PC-9 (cell line): ENCODE measurements around the gene ADSS1. TPM values are rescaled to one million over a fixed set of nuclear protein-coding genes. Genes with fewer than 3 reads are reported as not detected.

Experiments
- BruUV-seq: library from RNA; stranded (reverse); fragments of 400-500 nt; replicated peaks from 2 replicates; lab custom pipeline; 2021; lab: Mats Ljungman, UMichigan
- CTCF ChIA-PET: fragments of 300-600 bp; sonication (Branson Sonifier 250); formaldehyde crosslinking; loops from one replicate; lab custom pipeline; 2022; ENCODE audit warnings: antibody characterized with exemption; lab: Charles Lee
- POLR2A ChIA-PET: fragments of 300-600 bp; sonication (Branson Sonifier 250); formaldehyde crosslinking; loops from one replicate; lab custom pipeline; 2022; ENCODE audit warnings: antibody characterized with exemption; ENCODE audit not compliant: unreplicated experiment; lab: Charles Lee
- DNase-seq, 2 experiments: peaks; one replicate each; pipeline versions ENCODE4 v3.0.0 to v3.0.0-alpha.2; 2015 to 2022; ENCODE audit warnings: mixed read lengths in 1 of 2
- H2AFZ ChIP-seq: fragments of 200-600 bp; sonication (generic); 2 replicates; pipeline ENCODE4 v1.8.1; 2017; ENCODE audit warnings: antibody characterized with exemption
- H3F3A ChIP-seq: fragments of 200-600 bp; sonication (generic); 2 replicates; pipeline ENCODE4 v1.8.1; 2017; ENCODE audit warnings: antibody characterized with exemption, mild to moderate bottlenecking, low read depth; ENCODE audit not compliant: insufficient read depth
- H3K27ac ChIP-seq: fragments of 200-600 bp; sonication (generic); 2 replicates; pipeline ENCODE4 v1.6.1; 2016; ENCODE audit warnings: mixed run types
- H3K27me3 ChIP-seq: fragments of 200-600 bp; sonication (generic); 2 replicates; pipeline ENCODE4 v1.6.1; 2016; ENCODE audit warnings: low read depth, mixed run types; ENCODE audit not compliant: insufficient read depth
- H3K36me3 ChIP-seq: fragments of 200-600 bp; sonication (generic); 2 replicates; pipeline ENCODE4 v1.6.1; 2016; ENCODE audit warnings: low read depth, mixed run types
- H3K4me1 ChIP-seq: fragments of 200-600 bp; sonication (generic); replicated peaks from 2 replicates; pipeline ENCODE4 v1.6.1; 2016; ENCODE audit warnings: mixed run types; ENCODE audit not compliant: insufficient read depth
- H3K4me2 ChIP-seq: fragments of 200-600 bp; sonication (generic); 2 replicates; pipeline ENCODE4 v1.6.1; 2017; ENCODE audit warnings: mixed run types
- H3K4me3 ChIP-seq: fragments of 200-600 bp; sonication (generic); 2 replicates; pipeline ENCODE4 v1.6.1; 2016; ENCODE audit warnings: mixed run types
- H3K79me2 ChIP-seq: fragments of 200-600 bp; sonication (generic); 2 replicates; pipeline ENCODE4 v1.6.1; 2017; ENCODE audit warnings: low read depth, mixed run types
- H3K9me2 ChIP-seq: fragments of 200-600 bp; sonication (generic); 2 replicates; pipeline ENCODE4 v1.8.1; 2017; ENCODE audit warnings: mild to moderate bottlenecking; ENCODE audit not compliant: insufficient read depth
- H3K9me3 ChIP-seq: fragments of 200-600 bp; sonication (generic); 2 replicates; pipeline ENCODE4 v1.8.1; 2016; ENCODE audit warnings: low read depth; ENCODE audit not compliant: insufficient read depth
- H4K20me1 ChIP-seq: fragments of 200-600 bp; sonication (generic); 2 replicates; pipeline ENCODE4 v1.8.1; 2017; ENCODE audit not compliant: insufficient read depth
- CTCF ChIP-seq: fragments of 200-600 bp; sonication (generic); conservative IDR thresholded peaks from 2 replicates; pipeline ENCODE4 v1.6.1; 2017; ENCODE audit warnings: mixed run types, antibody characterized with exemption, mild to moderate bottlenecking, moderate library complexity
- EZH2 ChIP-seq: fragments of 200-600 bp; sonication (generic); IDR thresholded peaks from 2 replicates; pipeline ENCODE4 v1.8.0; 2017; ENCODE audit warnings: antibody characterized with exemption, low read depth
- intact Hi-C: fragments of 100-400 bp; cut with micrococcal nuclease; formaldehyde crosslinking; loops from one replicate; pipeline ENCODE4 v1.10.0; 2022; ENCODE audit not compliant: unreplicated experiment
- total RNA-seq: library from RNA; stranded (reverse); gene quantifications from 2 replicates; pipeline ENCODE4 v1.2.3, GENCODE V29; 2021

Gene ADSS1
- total RNA-seq, 1 experiment from 2014 or later: 5.8 TPM

GRCh38 chr14:104700747-104701217, 23.2 kb upstream of the ADSS1 start:
- Histone ChIP-seq H3K4me1 (no peaks in the 10 kb centered on the region), H3K4me3 (no peak overlapping the region), H3K4me2 (no peak overlapping the region), H4K20me1 (peaks cover 28% of the 10 kb centered on the region), H3F3A (0 out of 2 replicates have a peak, but pooled peaks cover 4% of the 10 kb centered on the region), H3K27ac (no peak overlapping the region), H3K79me2 (no peaks in the 10 kb centered on the region), H3K27me3 (no peaks in the 10 kb centered on the region), H2AFZ (no peak overlapping the region), H3K9me2 (no peaks in the 10 kb centered on the region), H3K36me3 (peaks cover 3% of the 10 kb centered on the region; the same call in 1 of the 2 replicates), H3K9me3 (no peaks in the 10 kb centered on the region)
- no peak for DNase-seq
- TF ChIP-seq EZH2 (no peak), CTCF (no peak)
- intact Hi-C loops: no loop called here
- BruUV-seq: no TSS peak
- CTCF ChIA-PET: no interaction called here
- POLR2A ChIA-PET: no interaction called here

DNA sequence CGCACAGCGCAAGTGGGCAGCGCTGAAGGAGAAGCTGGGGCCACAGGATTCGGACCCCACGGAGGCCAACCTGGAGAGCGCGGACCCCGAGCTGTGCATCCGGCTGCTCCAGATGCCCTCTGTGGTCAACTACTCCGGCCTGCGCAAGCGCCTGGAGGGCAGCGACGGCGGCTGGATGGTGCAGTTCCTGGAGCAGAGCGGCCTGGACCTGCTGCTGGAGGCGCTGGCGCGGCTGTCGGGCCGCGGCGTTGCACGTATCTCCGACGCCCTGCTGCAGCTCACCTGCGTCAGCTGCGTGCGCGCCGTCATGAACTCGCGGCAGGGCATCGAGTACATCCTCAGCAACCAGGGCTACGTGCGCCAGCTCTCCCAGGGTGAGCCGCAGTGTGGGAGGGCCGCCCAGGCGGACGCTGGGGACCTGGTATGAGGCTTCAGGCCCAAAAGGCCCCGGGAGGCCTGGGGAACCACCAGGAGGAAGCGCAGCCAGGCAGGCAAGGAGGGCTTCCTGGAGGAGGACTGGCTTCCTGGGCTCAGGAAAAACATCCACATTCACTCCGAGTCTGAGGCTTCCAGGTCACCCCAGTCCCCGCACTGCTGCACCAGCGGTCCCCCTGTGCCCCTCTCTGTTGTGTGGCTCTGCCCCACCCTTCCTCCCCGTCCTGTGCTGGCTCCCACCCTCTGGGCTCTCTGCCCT, 22.5 kb upstream of the ADSS1 start:
- POLR2A ChIA-PET: no interaction called here
- H3K79me2 ChIP-seq: no peaks in the 10 kb centered on the region
- no peaks in the 10 kb centered on the region for H3K4me1 ChIP-seq
- no peak overlapping the region for H3K4me3 ChIP-seq
- H4K20me1 ChIP-seq: peaks cover 25% of the 10 kb centered on the region
- CTCF ChIA-PET: no interaction called here
- H3K4me2 ChIP-seq: no peak overlapping the region
- H3K27ac ChIP-seq: no peak overlapping the region
- peaks cover 3% of the 10 kb centered on the region; the same call in 1 of the 2 replicates for H3K36me3 ChIP-seq
- peaks cover 7% of the 10 kb centered on the region; the same call in 1 of the 2 replicates for H3F3A ChIP-seq
- BruUV-seq: no TSS peak
- H2AFZ ChIP-seq: no peak overlapping the region
- intact Hi-C loops: no loop called here
- no peaks in the 10 kb centered on the region for H3K27me3 ChIP-seq
- H3K9me3 ChIP-seq: no peaks in the 10 kb centered on the region
- no peak for DNase-seq
- no peaks in the 10 kb centered on the region for H3K9me2 ChIP-seq
- TF ChIP-seq CTCF (no peak), EZH2 (no peak)

GRCh38 chr14:104702106-104702505, 21.9 kb upstream of the ADSS1 start:
- Histone ChIP-seq H3K79me2 (no peaks in the 10 kb centered on the region), H3F3A (peaks cover 7% of the 10 kb centered on the region; the same call in 1 of the 2 replicates), H3K9me3 (no peaks in the 10 kb centered on the region), H3K4me1 (no peaks in the 10 kb centered on the region), H4K20me1 (peaks cover 25% of the 10 kb centered on the region), H3K36me3 (peaks cover 3% of the 10 kb centered on the region; the same call in 1 of the 2 replicates), H3K9me2 (no peaks in the 10 kb centered on the region), H2AFZ (no peak overlapping the region), H3K4me2 (no peak overlapping the region), H3K4me3 (no peak overlapping the region), H3K27ac (no peak overlapping the region), H3K27me3 (no peaks in the 10 kb centered on the region)
- no peak for DNase-seq
- CTCF ChIA-PET: no interaction called here
- POLR2A ChIA-PET: no interaction called here
- no peak for TF ChIP-seq EZH2
- TF ChIP-seq CTCF: no peak
- intact Hi-C loops: no loop called here
- BruUV-seq: no TSS peak
